Stimulated activated CD8-positive, alpha-beta memory T cell treated with anti-CD3 and anti-CD28 coated beads, Interleukin-7, amount 100 ng/mL, for 1 hour (primary cell): Measurements from ENCODE around the gene MYO3B.
"Not testable (repeated sequence)": the region's sequence is repeated elsewhere in the genome, so short reads cannot be mapped to it uniquely, and the experiment has no call there.

Source experiments
- DNase-seq, 2 donors: peaks; one replicate each; pipeline ENCODE4 v3.0.0-alpha.2; 2020; ENCODE audit warnings: low read depth in 2 of 2

MYO3B gene

DNA sequence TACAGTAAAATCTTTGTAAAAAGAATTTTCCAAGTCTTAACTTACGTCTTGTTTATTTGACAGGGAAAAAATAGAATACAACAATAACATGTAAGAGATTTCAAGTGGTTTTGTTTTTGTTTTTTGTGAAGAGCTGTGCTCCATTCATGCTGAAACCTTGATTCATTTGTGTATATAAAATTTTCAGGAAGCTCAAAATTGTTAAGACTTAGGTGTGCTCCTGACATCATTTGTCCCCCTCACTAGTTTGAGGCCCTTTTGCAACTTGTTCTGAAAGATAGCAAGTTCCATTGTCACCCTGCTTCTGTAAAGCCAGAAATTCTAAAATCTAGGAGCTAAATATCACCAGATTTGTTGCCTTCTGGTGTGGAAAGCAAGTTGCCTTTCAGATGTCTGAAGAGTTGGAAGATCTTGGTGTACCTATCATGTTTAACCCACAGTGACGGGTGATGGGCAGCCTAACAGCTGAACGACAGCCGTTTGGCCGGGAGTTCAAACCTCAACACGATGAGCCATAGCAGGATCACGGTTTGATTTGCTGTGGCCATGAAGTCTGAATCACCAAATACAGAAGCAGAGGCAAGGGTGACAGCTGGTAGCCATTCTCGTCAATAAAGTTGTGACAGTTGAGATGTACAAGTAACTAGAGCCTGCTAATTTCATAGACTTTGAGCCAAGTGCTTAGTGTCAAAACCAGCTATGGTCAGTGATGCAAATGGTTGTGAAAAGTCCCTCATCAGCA, 331.7 kb downstream of the MYO3B start:
- DNase-seq, result no peak

DNA sequence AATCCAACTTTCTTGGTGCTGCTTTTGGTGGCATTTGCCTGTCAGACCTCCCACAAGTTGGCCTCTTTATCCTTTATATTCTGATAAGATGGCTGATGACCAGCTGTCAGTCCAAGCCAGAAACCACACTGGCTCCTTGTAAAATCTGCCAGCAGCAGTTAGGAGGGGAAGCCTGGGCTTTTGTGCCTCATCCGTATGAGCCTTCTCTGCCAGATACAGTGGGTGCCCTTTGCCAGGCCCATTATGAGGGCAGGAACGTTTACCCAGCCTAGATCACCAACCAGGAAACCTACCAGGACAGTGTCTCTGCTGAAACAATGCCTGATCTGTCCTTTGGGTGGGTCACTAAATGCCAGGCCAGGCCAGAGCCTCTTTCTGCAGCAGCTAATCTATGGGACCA, 334.3 kb downstream of the MYO3B start:
- DNase-seq, result no peak

- DNase-seq, result no peak
These were observed 336.2 kb downstream of the MYO3B start for GRCh38 chr2:170514140-170514539.

DNA sequence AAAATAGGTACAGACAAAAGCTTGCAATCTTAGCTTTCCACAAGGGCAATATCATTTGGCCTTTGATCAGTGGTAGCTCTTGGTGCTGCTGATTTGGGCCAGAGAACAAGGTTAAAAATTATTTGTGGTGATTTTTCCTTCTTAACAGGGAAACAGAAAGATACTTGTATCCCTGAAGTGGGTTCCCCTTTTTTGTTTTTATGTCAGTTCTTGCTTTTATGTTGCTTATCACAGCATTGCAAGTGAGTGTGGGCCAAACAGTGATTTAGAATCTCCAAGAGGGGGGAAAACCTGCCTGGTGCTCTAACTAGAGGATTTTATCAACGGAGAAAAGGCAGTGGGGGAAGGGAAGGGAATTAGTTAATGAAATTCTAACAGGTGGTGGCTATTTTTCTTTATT, 339.6 kb downstream of the MYO3B start:
- no peak for DNase-seq

GRCh38 chr2:170518911-170519310, 341.0 kb downstream of the MYO3B start:
- DNase-seq, result no peak

DNA sequence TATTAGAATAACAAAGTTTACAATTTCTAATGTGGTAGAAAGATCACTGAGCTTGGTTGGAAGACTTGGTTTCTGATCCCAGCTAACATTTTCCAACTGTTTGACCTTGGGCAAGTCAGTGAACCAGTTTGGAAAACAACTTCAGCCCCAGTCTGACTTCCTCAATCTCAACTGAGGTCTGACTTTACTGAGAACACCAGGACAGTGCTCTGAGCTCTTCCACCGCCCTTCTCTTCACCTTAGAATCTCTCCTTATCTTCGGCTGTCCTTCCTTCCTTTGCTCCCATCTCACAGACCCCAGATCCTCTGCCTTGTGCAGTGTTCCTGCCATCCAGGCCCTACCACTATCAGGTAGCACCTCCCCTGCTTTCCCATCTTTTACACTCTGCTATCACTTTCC, 343.4 kb downstream of the MYO3B start:
- no peak for DNase-seq

DNA sequence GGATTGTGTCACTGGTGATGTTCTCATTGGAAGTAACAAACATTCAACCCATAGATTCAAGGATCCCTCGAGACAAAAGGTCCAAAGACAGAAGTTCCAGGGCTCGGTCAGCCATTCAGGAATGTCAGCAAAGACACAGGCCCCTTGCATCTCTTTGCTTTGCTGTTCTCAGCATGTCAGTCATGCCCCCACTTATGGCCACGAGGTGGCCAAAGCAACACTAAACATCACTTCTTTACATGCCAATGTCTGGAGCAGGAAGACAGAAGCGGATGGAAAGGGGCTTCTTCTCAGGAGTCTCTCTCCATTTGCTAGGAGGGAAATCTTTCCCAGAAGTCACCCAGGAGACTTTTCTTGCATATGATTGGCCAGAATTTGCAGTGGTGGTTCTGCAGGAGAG, 345.6 kb downstream of the MYO3B start:
- DNase-seq, result no peak

DNA sequence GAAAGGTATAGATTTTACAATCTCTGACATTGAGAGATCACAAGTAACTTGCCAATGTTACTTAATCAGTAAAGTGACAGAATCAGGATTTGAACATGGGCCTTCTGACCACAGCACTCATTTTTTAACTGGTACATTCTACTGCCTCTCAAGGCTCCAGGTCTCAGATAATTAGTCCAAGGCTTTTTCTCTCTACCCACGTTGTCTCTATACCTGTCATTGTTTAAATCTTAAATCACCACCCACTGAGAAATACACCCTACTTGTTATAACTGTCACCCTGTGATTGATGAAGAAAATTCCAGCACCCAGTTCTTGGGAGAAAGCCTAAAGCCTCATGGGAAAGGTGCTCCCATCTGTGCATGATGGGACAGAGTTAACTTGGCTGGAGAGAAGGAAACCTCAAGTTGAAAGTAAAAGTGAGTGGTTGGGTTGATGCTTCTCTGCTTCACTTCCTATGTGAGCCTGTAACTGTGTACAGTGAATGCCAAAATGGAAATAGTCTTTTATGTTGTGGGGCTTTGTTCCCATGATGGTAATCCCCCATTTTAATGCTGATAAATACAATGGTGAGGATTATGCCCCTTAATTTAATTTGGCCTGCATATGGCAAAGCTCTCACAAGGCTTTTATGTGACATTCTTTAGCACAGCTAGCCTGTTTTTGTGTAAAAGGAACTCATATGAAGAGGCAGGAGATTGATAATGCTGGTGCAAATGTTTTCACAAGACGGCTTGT, 347.1 kb downstream of the MYO3B start:
- DNase-seq, result no peak

DNA sequence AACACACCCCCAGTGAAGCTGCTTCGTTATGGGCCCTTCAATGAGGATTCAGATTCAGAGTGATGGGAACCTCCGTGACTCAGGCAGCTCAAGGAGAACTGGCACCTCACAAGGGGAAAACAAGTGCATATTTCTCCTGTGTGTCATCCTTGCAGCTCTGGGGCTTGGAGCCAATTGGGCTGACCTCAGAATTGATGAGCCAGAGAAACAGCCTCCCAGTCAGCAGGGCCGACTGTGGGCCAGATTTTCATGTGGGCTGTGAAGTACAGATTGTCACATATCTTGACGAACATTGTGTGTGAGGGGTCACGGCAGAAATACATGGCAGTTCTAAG, 347.6 kb downstream of the MYO3B start:
- DNase-seq, result no peak

DNA sequence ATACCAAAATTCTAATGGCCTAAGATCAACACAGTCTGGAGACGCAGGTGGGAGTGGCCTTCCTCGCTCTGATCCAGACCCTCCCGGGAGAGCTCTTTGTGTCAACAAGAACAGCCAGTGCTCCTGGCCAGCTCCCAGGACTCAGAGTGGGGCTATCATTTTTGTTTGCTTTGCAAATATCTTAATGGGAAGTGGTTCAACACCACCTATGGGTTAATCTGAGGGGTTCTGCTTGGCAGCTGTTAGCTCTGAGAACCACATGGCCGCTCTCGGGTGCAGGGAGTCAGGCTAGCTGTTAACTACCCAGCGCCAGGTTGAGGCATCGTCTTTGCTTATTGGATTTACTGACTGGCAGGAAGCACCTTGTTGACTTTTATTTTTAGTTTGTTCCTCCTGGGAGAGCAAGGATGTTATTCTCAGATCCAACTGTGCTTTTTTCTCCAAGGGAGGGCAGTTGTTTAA, 352.4 kb downstream of the MYO3B start:
- no peak for DNase-seq

DNA sequence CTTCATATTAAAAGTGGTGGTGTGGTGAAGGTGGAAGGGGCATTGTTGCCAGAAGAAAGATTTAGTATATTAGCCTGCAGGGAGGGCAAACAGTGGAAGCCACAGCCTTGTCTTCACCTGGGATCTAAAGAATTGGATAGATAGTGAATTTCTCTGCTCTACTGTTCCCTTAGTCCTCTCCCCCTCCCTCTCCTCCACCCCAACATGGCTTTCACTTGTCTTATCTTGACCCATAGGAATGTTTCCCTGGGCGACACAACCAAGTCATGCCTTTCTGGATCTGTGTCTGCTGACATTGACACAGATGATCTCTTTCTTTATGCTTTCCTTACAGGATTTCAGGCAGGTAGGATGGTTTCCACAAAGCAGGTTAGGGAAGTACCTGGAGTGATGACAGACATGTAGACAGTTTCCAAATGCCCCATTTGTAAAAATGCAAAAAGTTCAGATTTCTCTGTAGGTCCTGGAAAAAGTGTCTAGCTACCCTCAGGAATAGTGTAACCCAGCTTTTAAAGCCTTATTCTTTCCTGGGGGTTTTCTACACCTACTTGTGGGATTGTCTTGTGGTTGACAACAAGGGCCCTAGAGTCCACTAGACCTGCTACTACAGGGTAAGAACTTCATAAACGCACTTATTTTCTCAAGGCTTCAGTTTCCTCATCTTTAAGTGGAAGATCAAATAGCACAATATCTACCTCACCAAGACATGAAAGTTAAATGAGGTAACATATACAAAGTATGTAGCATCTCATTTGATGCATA, 353.0 kb downstream of the MYO3B start:
- no peak for DNase-seq

DNA sequence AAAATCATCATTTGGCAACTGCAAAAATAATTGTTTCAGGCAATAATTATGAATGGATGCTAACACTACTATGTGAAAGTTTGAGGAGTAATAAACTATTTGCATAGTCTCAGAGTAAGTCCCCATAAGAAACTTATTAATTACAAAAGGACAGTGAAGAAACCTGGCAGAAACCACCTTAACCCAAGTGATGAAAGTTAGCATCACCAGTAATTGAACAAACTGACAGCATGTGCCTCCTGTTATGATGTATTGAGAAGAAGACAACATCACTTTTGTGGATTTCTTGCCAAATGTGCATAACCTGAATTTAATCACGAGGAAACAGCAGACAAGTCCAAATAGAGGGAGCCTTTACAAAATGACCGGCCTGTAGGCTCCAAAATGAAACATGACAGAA, 353.9 kb downstream of the MYO3B start:
- DNase-seq, result no peak

- DNase-seq, result no peak
These were observed 355.2 kb downstream of the MYO3B start for GRCh38 chr2:170533156-170533555.

- DNase-seq, result no peak
These were observed 357.6 kb downstream of the MYO3B start for GRCh38 chr2:170535552-170535951.

DNA sequence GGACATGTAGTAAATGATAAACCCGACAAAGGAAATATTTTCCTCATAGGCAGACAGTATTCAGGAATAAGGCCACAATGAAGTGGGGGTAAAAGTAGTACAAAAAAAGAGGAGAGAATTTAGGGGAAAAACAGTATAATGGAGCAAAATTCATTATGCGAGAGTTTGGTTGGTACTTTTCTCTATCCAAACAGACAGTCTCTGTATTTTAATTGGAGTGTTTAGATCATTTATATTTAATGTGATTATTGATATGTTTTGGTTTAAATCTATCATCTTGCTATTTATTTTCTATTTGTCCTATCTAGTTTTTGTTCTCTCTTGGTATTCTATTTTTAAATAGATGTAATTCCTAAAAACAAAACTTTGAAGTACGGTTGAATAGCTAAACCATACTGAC, 366.9 kb downstream of the MYO3B start:
- DNase-seq, result no peak

DNA sequence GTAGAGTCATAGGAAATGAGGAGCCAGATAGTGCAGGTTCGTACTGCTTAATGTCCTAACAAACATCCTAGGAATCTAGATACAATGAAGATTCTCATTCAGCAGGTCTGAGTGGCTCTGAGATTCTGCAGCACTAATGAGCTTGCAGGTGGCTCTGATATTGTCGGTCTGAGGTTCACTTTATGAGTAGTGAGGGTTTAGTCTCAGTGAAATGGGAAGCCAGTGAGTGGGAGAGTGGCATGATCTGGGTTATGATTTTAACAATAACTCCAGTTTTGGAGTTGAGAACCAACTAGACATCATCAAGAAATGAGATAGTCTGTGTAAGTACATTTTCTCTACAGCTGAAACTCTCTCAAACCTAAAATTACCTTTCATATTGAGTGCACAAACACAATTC, 370.4 kb downstream of the MYO3B start:
- no peak for DNase-seq

DNA sequence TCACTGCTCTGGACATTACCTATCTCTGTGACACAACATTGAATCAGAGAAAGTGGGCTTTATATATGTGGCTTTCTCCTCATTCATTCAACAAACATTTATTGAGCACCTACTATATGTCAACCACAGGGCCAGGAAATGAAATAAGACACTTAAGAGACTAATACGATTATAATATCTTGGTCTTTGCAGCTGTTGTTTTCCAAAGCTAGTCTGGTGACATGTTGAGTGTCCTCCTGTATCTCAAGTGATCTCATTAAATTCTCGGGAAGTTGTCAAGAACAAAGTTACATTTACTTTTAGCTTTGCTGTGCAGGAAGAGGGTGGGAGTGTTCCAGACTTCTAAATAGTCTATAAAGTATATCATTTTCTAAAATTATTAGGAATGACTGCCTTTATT, 372.6 kb downstream of the MYO3B start:
- no peak for DNase-seq

GRCh38 chr2:170551899-170552298, 374.0 kb downstream of the MYO3B start:
- not testable (repeated sequence) for DNase-seq

DNA sequence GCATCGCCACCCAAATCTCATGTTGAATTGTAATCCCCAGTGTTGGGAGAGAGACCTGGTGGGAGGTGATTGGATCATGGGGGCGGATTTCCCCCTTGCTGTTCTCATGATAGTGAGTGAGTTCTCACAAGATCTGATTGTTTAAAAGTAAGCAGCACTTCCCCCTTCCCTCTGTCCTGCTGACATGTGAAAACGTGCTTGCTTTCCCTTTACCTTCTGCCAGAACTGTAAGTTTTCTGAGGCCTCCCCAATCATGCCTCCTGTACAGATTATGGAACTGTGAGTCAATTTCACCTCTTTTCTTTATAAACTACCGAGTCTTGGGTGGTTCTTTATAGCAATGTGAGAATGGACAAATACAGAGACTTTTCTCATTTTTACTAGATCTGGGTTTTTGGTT, 375.8 kb downstream of the MYO3B start:
- no peak for DNase-seq

DNA sequence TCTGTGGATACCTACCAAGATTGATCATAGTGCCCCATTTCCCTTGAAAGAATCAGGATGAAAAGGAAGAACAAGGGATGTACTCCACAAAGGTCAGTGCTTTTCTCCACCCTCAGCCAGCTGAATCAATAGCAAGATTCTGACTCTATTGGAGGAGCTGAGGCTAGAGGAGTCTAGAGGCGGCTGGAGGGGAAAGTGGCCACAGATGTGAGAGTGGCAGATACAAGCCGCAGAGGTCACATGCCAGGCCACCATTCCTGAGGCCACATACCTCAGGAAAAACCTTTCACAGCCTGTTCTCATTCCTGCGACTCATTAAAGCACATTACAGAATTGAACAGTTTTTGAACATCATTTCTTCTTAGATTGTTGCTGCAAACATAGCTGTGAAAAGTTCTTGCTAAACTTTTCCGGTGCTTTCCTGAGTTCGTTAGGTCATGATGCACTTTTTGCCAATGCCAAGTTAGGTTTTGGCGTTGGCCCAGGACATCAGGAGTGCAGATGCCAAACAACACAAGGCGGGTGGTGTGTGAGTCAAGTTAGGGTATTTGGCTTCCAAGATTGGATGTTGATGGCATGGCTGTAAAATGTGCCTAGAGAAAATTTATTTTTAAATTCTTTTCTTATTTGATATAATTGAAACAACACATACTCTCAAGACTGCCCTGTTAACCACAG, 376.5 kb downstream of the MYO3B start:
- DNase-seq, result no peak

GRCh38 chr2:170562928-170563327, 385.0 kb downstream of the MYO3B start:
- no peak for DNase-seq

DNA sequence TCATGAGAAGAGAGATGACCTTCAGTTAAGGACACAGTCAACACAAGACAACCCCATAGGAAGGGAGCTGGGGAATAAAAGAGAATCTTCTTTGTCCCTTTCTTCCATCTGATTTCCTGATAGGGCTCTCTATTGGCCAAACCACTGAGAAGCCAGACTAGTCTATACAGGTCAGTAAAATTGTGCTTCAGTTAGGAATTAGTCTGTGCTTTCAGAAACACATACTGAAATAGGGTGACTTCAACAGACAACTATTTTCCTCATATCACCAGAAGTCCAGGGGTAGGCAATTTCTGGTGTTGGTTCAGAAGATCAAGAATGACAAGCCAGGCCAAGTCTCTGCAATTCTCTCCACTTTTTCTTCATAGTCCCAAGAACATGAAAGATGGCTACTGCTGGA, 385.5 kb downstream of the MYO3B start:
- no peak for DNase-seq
